IMR-90 (cell line): Measurements from ENCODE around the gene YLPM1. TPM values are rescaled to one million over a fixed set of nuclear protein-coding genes. Genes with fewer than 3 reads are reported as not detected.

Source experiments
- ATAC-seq: fragments of 200-7000 bp; cut with Tn5 transposase; 2 replicates; pipeline ENCODE4 v1.9.1; 2020; ENCODE audit warnings: low read depth, mild to moderate bottlenecking, moderate library complexity
- BruUV-seq: library from RNA; stranded (reverse); fragments of 400-500 nt; replicated peaks from 2 replicates; lab custom pipeline; 2021; lab: Mats Ljungman, UMichigan
- CTCF ChIA-PET: fragments of 300-600 bp; formaldehyde crosslinking; extraction: SDS; loops from one replicate; lab custom pipeline; 2021; ENCODE audit warnings: antibody characterized with exemption; lab: Yijun Ruan, JAX
- POLR2A ChIA-PET: fragments of 300-600 bp; sonication (Branson Sonifier 250); formaldehyde crosslinking; loops from one replicate; lab custom pipeline; 2022; ENCODE audit warnings: antibody characterized with exemption; ENCODE audit not compliant: unreplicated experiment; lab: Charles Lee
- DNase-seq: peaks from one replicate; pipeline ENCODE4 v3.0.0; 2013
- H2AFZ ChIP-seq: replicated peaks from 2 replicates; pipeline ENCODE3; 2013; ENCODE audit warnings: low read length, mild to moderate bottlenecking; ENCODE audit not compliant: poor library complexity
- H2AK5ac ChIP-seq: 2 replicates; pipeline ENCODE4 v1.6.1; 2013; ENCODE audit warnings: low read depth, low read length, inconsistent platforms
- H2AK9ac ChIP-seq: replicated peaks from 2 replicates; pipeline ENCODE3; 2013; ENCODE audit warnings: mild to moderate bottlenecking, low read depth, low read length, moderate library complexity; ENCODE audit not compliant: poor library complexity
- H2BK120ac ChIP-seq: 2 replicates; pipeline ENCODE4 v1.6.1; 2013; ENCODE audit warnings: low read depth, low read length, inconsistent platforms
- H2BK15ac ChIP-seq: 3 replicates; pipeline ENCODE4 v1.6.1; 2013; ENCODE audit warnings: low read depth, low read length, inconsistent platforms
- H2BK20ac ChIP-seq: 2 replicates; pipeline ENCODE4 v1.6.1; 2013; ENCODE audit warnings: low read depth, mild to moderate bottlenecking, inconsistent platforms, low read length, moderate library complexity
- H2BK5ac ChIP-seq: 2 replicates; pipeline ENCODE4 v1.6.1; 2013; ENCODE audit warnings: mild to moderate bottlenecking, low read depth, low read length, inconsistent platforms; ENCODE audit not compliant: poor library complexity, severe bottlenecking
- H3K14ac ChIP-seq: replicated peaks from 2 replicates; pipeline ENCODE4 v1.6.1; 2013; ENCODE audit warnings: low read depth, low read length, inconsistent platforms
- H3K18ac ChIP-seq: 2 replicates; pipeline ENCODE4 v1.6.1; 2013; ENCODE audit warnings: low read depth, low read length, control low read depth
- H3K23ac ChIP-seq: 2 replicates; pipeline ENCODE4 v1.6.1; 2013; ENCODE audit warnings: low read depth, low read length, inconsistent platforms
- H3K27ac ChIP-seq: 2 replicates; pipeline ENCODE4 v1.5.1; 2013; ENCODE audit warnings: mild to moderate bottlenecking, control low read depth, low read length; ENCODE audit not compliant: insufficient read depth
- H3K27me3 ChIP-seq: 2 replicates; pipeline ENCODE4 v1.6.1; 2013; ENCODE audit warnings: low read length; ENCODE audit not compliant: control insufficient read depth, insufficient read depth
- H3K36me3 ChIP-seq: 2 replicates; pipeline ENCODE4 v1.6.1; 2013; ENCODE audit warnings: low read length, mixed read lengths; ENCODE audit not compliant: control insufficient read depth, insufficient read depth
- H3K4ac ChIP-seq: 2 replicates; pipeline ENCODE4 v1.6.1; 2013; ENCODE audit warnings: low read depth, low read length, inconsistent platforms
- H3K4me1 ChIP-seq: 2 replicates; pipeline ENCODE4 v1.6.1; 2013; ENCODE audit warnings: low read length, mixed read lengths; ENCODE audit not compliant: control insufficient read depth, insufficient read depth
- H3K4me2 ChIP-seq: 2 replicates; pipeline ENCODE4 v1.6.1; 2013; ENCODE audit warnings: low read depth, mild to moderate bottlenecking, control low read depth, low read length, moderate library complexity
- H3K4me3 ChIP-seq: 2 replicates; pipeline ENCODE4 v1.5.1; 2013; ENCODE audit warnings: low read depth, mild to moderate bottlenecking, control low read depth, low read length, moderate library complexity; ENCODE audit not compliant: insufficient read depth
- H3K56ac ChIP-seq: 2 replicates; pipeline ENCODE4 v1.6.1; 2013; ENCODE audit warnings: low read length, inconsistent platforms; ENCODE audit not compliant: insufficient read depth; ENCODE audit errors: extremely low read depth
- H3K79me1 ChIP-seq, 2 experiments: 2 replicates each; pipeline ENCODE4 v1.6.1; 2013; ENCODE audit warnings: low read length in 2 of 2, inconsistent platforms in 1 of 2, low read depth in 1 of 2
- H3K9ac ChIP-seq: 2 replicates; pipeline ENCODE4 v1.6.1; 2013; ENCODE audit warnings: low read depth, low read length, control low read depth
- H3K9me1 ChIP-seq: 2 replicates; pipeline ENCODE4 v1.6.1; 2013; ENCODE audit warnings: low read length, inconsistent platforms; ENCODE audit not compliant: insufficient read depth
- H3K9me3 ChIP-seq: 2 replicates; pipeline ENCODE4 v1.6.1; 2013; ENCODE audit warnings: low read length; ENCODE audit not compliant: control insufficient read depth, insufficient read depth
- H4K20me1 ChIP-seq: 2 replicates; pipeline ENCODE4 v1.6.1; 2013; ENCODE audit warnings: low read length, inconsistent platforms; ENCODE audit not compliant: insufficient read depth
- H4K5ac ChIP-seq: 2 replicates; pipeline ENCODE4 v1.6.1; 2013; ENCODE audit warnings: mild to moderate bottlenecking, low read depth, low read length, control low read depth
- H4K8ac ChIP-seq, 2 experiments: 2 replicates each; pipeline ENCODE4 v1.6.1; 2013; ENCODE audit warnings: low read depth in 2 of 2, low read length in 2 of 2, control low read depth in 1 of 2, inconsistent platforms in 1 of 2
- H4K91ac ChIP-seq: 2 replicates; pipeline ENCODE4 v1.6.1; 2013; ENCODE audit warnings: low read depth, low read length, inconsistent platforms; ENCODE audit not compliant: insufficient read depth
- BHLHE40 ChIP-seq: fragments of 150-350 bp; IDR thresholded peaks from 2 replicates; pipeline ENCODE4 v1.6.1; 2016; ENCODE audit warnings: mild to moderate bottlenecking, low read depth, low read length
- CEBPB ChIP-seq: IDR thresholded peaks from 2 replicates; pipeline ENCODE4 v1.6.1; 2012; ENCODE audit warnings: low read depth, low read length, improper control_type of control experiment
- CHD1 ChIP-seq: IDR thresholded peaks from 2 replicates; pipeline ENCODE4 v1.6.1; 2012; ENCODE audit warnings: low read depth, low read length, improper control_type of control experiment
- ELK1 ChIP-seq: fragments of 150-350 bp; IDR thresholded peaks from 2 replicates; pipeline ENCODE4 v1.6.1; 2016; ENCODE audit warnings: low read depth, mild to moderate bottlenecking, low read length, moderate library complexity, borderline replicate concordance
- FOS ChIP-seq: fragments of 150-350 bp; IDR thresholded peaks from 2 replicates; pipeline ENCODE4 v1.6.1; 2016; ENCODE audit warnings: low read depth, low read length
- MAFK ChIP-seq: IDR thresholded peaks from 2 replicates; pipeline ENCODE4 v1.6.1; 2012; ENCODE audit warnings: low read depth, low read length, improper control_type of control experiment
- MAZ ChIP-seq: IDR thresholded peaks from 2 replicates; pipeline ENCODE4 v1.6.1; 2012; ENCODE audit warnings: low read depth, mild to moderate bottlenecking, low read length, improper control_type of control experiment, moderate library complexity, borderline replicate concordance
- MXI1 ChIP-seq: IDR thresholded peaks from 2 replicates; pipeline ENCODE4 v1.6.1; 2012; ENCODE audit warnings: low read depth, mild to moderate bottlenecking, low read length, moderate library complexity, borderline replicate concordance
- NFE2L2 ChIP-seq: fragments of 150-350 bp; IDR thresholded peaks from 2 replicates; pipeline ENCODE4 v1.6.1; 2016; ENCODE audit warnings: low read depth, mild to moderate bottlenecking, low read length
- POLR2A ChIP-seq: IDR thresholded peaks from 2 replicates; pipeline ENCODE4 v1.6.1; 2012; ENCODE audit warnings: mild to moderate bottlenecking, low read depth, low read length
- RAD21 ChIP-seq: IDR thresholded peaks from 2 replicates; pipeline ENCODE4 v1.6.1; 2012; ENCODE audit warnings: low read length, improper control_type of control experiment
- RCOR1 ChIP-seq: IDR thresholded peaks from 2 replicates; pipeline ENCODE4 v1.6.1; 2012; ENCODE audit warnings: mild to moderate bottlenecking, low read length, improper control_type of control experiment; ENCODE audit not compliant: insufficient replicate concordance
- RFX5 ChIP-seq: IDR thresholded peaks from 2 replicates; pipeline ENCODE4 v1.8.0; 2012; ENCODE audit warnings: low read depth, mild to moderate bottlenecking, low read length, moderate library complexity
- SMC3 ChIP-seq: fragments of 150-350 bp; IDR thresholded peaks from 2 replicates; pipeline ENCODE4 v1.6.1; 2016; ENCODE audit warnings: low read depth, mild to moderate bottlenecking, antibody characterized with exemption, low read length, moderate library complexity
- WGBS, 2 experiments: methylation state at CpG; one replicate each; pipeline versions ENCODE4 v1.1.5 to v1.1.7; 2013; ENCODE audit warnings: missing lambda C conversion rate in 2 of 2; ENCODE audit not compliant: insufficient read length in 1 of 2; ENCODE audit errors: extremely low coverage in 2 of 2; 5-methylcytosine and 5-hydroxymethylcytosine counted together
- dilution Hi-C: fragments of 300-500 bp; cut with HindIII; formaldehyde crosslinking; loops from one replicate; pipeline ENCODE4 v1.14.3; 2018; ENCODE audit warnings: low sequenced_read_pairs; ENCODE audit not compliant: unreplicated experiment
- in situ Hi-C: fragments of 300-500 bp; cut with MboI; formaldehyde crosslinking; loops from 3 replicates; pipeline ENCODE4 v1.14.3; 2019; ENCODE audit warnings: low sequenced_read_pairs, inconsistent platforms, mixed read lengths
- intact Hi-C: fragments of 100-400 bp; cut with micrococcal nuclease; formaldehyde crosslinking; loops from 2 replicates; pipeline ENCODE4 v1.10.0; 2022
- polyA plus RNA-seq, 3 experiments: library from polyadenylated mRNA; depleted of rRNA; stranded (reverse); fragments of >200 nt; gene quantifications; 2 replicates each; pipeline ENCODE4 v1.2.3, GENCODE V29; 2012; ENCODE audit warnings: low replicate concordance in 1 of 3
- total RNA-seq: library from RNA; depleted of rRNA; stranded (reverse); fragments of >200 nt; gene quantifications from 2 replicates; pipeline ENCODE4 v1.2.3, GENCODE V29; 2012
- TF ChIP-seq, protein P1 (sequence below): fragments of 150-350 bp; IDR thresholded peaks from 2 replicates; pipeline ENCODE4 v1.6.1; 2017; ENCODE audit warnings: mild to moderate bottlenecking, antibody characterized with exemption, low read length, low read depth
- TF ChIP-seq, protein P2 (sequence below): conservative IDR thresholded peaks from 2 replicates; pipeline ENCODE4 v1.5.1; 2012; ENCODE audit warnings: mild to moderate bottlenecking, low read depth, low read length, improper control_type of control experiment

YLPM1 gene
- total and polyA plus RNA-seq, 2 of the 4 experiments (the other 2 are of a cell fraction), result 8.2 to 19.7 TPM

DNA sequence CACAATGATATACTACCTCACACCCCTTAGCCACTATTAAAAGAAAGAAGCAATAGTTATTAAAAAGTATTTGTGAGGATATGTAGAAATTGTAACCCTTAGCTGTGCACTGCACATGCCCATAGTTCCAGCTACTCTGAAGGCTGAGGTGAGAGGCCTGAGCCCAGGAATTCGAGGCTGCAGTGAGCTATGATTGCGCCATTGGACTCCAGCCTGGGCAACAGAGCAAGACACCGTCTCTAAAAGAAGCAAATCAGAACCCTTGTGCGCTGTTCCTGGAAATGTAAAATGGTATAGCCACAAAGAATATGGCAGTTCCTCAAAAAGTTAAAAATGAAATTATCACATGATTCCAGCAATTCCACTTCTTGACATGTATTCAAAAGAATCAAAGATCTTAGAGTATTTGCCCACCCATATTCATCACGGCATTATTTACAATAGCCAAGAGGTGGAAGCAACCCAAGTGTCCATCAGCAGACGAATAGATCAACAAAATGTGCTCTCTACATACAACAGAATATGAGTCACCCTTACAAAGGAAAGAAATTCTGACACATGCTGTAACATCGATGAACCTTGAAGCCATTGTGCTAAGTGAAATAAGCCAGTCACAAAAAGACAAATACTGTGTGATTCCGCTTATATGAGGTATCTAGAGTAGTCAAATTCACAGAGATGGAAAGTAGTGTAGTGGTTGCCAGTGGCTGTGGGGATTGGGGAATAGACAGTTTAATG is 23.7 kb upstream of the YLPM1 start:
- Histone ChIP-seq H2BK15ac (no peak overlapping the region), H4K5ac (no peak overlapping the region), H3K9me3 (peaks cover 1% of the 10 kb centered on the region; the same call in 1 of the 2 replicates), H2AFZ (no peak overlapping the region), H3K18ac (no peak overlapping the region), H3K56ac (no peak overlapping the region), H3K9me1 (no peaks in the 10 kb centered on the region), H2BK120ac (no peak overlapping the region), H3K4me3 (no peak overlapping the region), H3K27ac (no peak overlapping the region), H3K4me2 (no peak overlapping the region), H3K4ac (no peak overlapping the region), H2AK9ac (no peak overlapping the region), H3K4me1 (no peaks in the 10 kb centered on the region; the same call in 1 of the 2 replicates), H4K8ac (no peak overlapping the region), H3K79me1 (no peaks in the 10 kb centered on the region), H3K27me3 (no peaks in the 10 kb centered on the region), H3K9ac (no peak overlapping the region), H3K36me3 (peaks cover 10% of the 10 kb centered on the region), H4K20me1 (no peaks in the 10 kb centered on the region), H2BK20ac (no peak overlapping the region), H3K14ac (no peak overlapping the region), H3K23ac (no peak overlapping the region; the same call in 1 of the 2 replicates), H4K91ac (no peak overlapping the region), H2BK5ac (no peak overlapping the region), H2AK5ac (no peak overlapping the region)
- intact Hi-C loops (no loop called here), dilution Hi-C loops (no loop called here), in situ Hi-C loops (no loop called here)
- CTCF ChIA-PET, result no interaction called here
- no peak for TF ChIP-seq RAD21
- no peak for TF ChIP-seq MXI1
- no peak for TF ChIP-seq CHD1
- TF ChIP-seq, protein P1, sequence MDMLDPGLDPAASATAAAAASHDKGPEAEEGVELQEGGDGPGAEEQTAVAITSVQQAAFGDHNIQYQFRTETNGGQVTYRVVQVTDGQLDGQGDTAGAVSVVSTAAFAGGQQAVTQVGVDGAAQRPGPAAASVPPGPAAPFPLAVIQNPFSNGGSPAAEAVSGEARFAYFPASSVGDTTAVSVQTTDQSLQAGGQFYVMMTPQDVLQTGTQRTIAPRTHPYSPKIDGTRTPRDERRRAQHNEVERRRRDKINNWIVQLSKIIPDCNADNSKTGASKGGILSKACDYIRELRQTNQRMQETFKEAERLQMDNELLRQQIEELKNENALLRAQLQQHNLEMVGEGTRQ, result no peak
- TF ChIP-seq NFE2L2, result no peak
- TF ChIP-seq BHLHE40, result no peak
- TF ChIP-seq RCOR1, result no peak
- no peak for TF ChIP-seq SMC3
- TF ChIP-seq ELK1, result no peak
- no peak for TF ChIP-seq MAFK
- TF ChIP-seq RFX5, result no peak
- TF ChIP-seq, protein P2, sequence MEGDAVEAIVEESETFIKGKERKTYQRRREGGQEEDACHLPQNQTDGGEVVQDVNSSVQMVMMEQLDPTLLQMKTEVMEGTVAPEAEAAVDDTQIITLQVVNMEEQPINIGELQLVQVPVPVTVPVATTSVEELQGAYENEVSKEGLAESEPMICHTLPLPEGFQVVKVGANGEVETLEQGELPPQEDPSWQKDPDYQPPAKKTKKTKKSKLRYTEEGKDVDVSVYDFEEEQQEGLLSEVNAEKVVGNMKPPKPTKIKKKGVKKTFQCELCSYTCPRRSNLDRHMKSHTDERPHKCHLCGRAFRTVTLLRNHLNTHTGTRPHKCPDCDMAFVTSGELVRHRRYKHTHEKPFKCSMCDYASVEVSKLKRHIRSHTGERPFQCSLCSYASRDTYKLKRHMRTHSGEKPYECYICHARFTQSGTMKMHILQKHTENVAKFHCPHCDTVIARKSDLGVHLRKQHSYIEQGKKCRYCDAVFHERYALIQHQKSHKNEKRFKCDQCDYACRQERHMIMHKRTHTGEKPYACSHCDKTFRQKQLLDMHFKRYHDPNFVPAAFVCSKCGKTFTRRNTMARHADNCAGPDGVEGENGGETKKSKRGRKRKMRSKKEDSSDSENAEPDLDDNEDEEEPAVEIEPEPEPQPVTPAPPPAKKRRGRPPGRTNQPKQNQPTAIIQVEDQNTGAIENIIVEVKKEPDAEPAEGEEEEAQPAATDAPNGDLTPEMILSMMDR, result no peak
- TF ChIP-seq CEBPB, result no peak
- no peak for TF ChIP-seq POLR2A
- TF ChIP-seq FOS, result no peak
- no peak for TF ChIP-seq MAZ
- DNase-seq (peak; percentile 28), ATAC-seq (no peak)
- POLR2A ChIA-PET, result no interaction called here
- BruUV-seq, result no TSS peak
- WGBS, 2 experiments, result 96% methylated on average over 5 of the region's 8 CpGs; no CpG with 5 or more reads in 1 of the 2 experiments
